GM18502 (cell line): ENCODE data around the gene PSTPIP2.
"Not testable (repeated sequence)": the region's sequence is repeated elsewhere in the genome, so short reads cannot be mapped to it uniquely, and the experiment has no call there.

Experiments
- ATAC-seq: cut with Tn5 transposase; IDR thresholded peaks from one replicate; pipeline ENCODE4 v1.9.1; 2021; ENCODE audit warnings: mild to moderate bottlenecking; ENCODE audit not compliant: unreplicated experiment, poor library complexity

The PSTPIP2 gene

DNA sequence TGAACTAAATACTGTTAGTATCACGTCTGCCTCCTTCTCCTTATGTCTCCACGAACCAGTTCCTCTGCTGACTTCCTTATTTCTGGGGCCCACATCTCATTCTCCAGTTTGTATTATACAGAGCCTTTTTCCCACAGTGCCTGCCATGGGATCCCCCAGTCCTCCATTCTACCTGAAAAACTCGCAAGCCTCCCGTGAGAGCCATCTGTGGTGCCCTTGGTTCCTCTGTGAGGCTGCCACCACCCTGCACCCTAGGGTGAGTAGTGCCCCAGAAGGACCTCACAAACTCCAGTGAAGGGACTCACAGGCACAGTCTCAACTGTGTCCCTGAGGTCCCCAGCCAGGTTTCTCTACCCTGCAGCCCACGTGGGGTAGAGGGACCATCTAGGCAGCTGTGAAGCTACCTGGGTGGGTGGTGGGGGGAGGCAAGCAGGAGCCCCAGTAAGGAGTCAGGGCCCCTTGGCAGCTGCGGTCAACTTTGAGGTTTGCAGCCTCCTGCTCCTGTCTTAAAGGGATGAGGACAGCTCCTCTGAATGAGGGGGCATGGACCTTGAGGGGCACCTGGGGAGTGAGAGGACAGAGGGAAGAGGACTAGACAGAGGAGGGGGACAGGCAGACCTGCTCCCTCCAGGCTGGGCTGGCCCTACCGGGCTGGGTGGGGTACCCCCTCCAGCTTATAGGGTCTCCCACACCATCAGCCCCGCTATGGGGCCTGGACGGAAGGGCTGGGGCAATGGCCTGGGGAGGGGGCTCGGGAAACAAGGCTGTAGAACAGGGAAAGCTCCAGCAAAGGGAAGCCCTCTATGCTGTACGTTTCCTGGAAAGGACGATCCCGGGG lies 1.0 kb downstream of the PSTPIP2 start:
- ATAC-seq, result no peak

GRCh38 chr18:46070232-46070631 lies 1.8 kb downstream of the PSTPIP2 start:
- ATAC-seq, result no peak

- ATAC-seq, result no peak
These were observed 2.5 kb downstream of the PSTPIP2 start for GRCh38 chr18:46069524-46069923.

DNA sequence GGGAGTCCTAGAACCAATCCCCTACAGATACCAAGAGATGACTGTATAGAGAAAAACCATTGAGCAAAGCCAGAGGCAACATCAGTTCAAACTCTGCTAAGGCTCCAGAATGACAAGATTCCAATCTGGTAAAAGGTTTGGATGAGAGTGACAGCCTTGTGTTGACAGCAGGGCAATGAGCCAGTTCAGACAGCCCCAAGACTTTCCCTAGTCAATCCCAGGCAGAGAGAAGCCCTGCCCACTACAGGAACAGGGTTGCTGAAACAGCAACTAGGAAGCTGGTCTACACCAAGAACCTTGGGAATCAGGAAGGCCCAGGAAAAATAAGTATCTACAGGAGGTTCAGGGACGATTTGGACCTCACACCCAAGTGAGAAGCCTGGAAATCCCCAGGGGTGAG lies 3.3 kb downstream of the PSTPIP2 start:
- ATAC-seq, result no peak

- no peak for ATAC-seq
These were observed 4.5 kb downstream of the PSTPIP2 start for GRCh38 chr18:46067438-46068007.

DNA sequence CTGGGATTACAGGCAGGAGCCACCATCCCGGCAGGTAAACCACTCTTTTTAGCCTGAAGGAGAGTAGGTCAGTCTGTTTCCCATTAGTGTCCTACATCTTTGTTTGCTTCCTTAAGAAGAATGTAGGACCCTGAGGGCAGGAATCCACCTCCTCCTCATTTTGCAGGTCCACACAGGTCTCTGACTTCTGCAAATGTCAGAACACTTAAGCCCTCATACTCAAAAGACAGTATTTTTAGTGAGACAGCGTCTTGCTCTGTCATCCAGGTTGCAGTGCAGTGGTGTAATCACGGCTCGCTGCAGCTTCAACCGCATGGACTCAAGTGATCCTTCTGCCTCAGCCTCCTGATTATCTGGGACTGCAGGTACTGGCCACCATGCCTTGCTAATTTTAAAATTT lies 9.3 kb downstream of the PSTPIP2 start:
- ATAC-seq, result no peak

DNA sequence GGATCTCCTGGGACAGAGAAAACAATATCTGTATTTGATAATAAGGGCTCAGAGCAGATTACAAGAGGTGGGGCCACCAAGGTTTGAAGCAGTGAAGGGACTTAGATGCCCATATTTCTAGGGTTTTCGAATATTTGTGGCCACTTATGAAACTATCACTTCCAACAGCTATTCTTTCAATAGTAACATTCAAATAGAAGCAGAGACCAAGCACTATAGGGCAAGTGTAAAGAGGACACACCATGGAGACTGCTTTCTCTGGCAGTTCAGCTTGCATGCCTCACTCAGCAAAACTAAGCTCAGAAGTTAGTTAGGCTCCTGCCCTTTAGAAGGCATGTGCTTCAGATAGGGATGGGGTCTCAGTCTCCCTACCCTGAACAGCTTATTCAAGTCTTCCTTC lies 10.3 kb downstream of the PSTPIP2 start:
- ATAC-seq, result no peak

GRCh38 chr18:46061387-46061786 lies 10.7 kb downstream of the PSTPIP2 start:
- no peak for ATAC-seq

DNA sequence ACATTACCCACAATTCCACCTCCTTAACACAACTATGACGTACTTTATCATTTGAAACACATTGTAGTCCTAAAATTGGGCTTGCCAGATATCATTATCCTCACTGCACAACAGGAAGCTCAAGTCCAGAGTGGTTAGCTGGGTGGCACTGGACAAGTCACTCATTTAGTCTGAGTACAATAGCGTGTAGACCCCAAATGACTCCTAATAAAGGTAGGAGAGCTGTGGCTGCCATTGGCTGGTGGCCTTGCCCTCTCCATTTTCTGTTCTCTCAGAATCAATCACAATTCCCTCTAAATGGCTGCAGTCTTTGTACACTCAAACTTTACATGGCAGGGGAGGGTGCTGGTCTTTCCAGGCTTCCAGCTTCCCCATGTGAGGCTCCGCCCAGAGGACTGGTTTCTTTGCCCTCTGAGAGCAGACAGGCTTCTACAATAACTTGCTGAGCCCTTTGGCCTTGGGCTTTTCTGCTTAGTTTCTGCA lies 11.7 kb downstream of the PSTPIP2 start:
- no peak for ATAC-seq

DNA sequence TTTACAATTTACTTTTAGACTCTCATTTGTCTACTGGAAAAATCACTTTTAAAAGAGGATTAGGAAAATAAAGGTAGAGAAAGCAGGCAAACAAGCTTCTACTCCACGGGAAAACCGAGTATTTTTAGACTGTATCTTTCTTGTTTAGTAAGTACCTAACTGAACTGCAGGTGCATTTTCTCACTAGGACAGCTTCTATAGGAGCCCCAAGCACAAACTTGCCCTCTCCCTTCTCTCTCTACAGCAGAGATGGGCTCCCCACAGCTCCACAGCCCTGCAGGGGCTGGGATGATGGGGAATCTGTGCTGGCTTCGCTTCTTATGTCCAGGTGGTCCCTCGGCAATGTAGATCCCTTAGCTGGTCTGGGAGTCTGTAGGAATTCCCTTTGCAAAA lies 16.2 kb downstream of the PSTPIP2 start:
- ATAC-seq, result no peak

GRCh38 chr18:46054956-46055837 lies 16.9 kb downstream of the PSTPIP2 start:
- ATAC-seq, result no peak

DNA sequence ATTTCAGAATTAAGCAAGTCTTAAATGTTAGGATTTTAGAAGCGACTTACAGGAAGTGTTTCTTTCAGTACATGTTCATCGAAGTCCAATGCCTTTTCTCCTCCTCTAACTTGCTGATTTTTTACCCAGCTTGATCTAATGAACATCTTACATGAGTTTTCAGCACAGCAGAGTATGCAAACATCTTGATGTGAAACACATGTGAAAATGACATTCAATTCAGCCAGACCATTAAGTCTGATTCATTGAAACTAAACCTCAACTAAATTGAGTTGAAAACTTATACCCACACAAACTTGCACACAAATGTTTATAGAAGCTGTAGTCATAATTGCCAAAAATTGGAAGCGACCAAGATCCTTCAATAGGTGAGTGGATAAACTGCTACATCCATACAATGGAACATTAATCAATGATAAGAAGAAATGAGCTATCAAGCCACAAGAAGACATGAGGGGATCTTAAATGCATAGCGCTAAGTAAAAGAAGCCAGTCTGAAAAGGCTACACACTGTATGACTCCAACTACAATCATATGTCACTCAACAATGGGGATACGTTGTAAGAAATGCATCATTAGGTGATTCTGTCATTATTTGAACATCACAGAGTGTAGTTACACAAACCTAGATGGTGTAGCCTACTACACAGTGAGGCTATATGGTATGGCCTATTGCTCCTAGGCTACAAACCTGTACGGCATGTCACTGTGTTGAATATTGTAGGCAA lies 18.5 kb downstream of the PSTPIP2 start:
- ATAC-seq, result no peak

GRCh38 chr18:46051731-46052461 lies 20.2 kb downstream of the PSTPIP2 start:
- ATAC-seq, result no peak

DNA sequence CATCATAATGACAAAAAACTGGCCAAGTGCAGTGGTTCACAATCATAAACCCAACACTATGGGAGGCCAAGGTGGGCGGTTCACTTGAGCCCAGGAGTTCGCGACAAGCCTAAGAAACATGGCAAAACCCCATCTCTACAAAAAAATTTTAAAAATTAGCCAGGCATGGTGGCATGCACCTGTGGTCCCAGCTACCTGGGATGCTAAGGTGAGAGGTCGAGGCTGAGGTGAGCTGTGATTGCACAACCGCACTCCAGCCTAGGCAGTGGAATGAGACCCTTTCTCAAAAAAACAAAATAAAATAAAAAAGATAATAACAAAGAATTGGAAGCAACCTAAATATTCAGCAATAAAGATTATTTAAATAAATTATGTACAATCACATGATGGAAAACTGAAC lies 21.8 kb downstream of the PSTPIP2 start:
- ATAC-seq, result no peak

DNA sequence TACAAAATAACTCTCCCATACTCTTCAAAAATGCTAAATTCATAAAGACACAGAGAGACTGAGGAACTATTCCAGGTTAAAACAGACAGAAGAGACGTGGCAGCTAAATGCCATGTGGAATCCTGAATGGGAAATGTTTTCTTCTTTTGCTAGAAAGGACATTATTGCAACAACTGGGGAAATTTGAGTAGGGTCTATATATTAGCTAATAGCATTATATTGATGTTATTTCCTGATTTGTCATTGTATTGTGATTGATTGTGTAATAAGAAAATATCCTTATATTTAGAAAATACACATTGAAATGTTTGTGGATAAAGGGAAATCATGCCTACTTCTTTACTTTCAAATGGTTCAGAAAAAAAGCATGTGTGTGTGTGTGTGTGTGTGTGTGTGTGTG lies 23.4 kb downstream of the PSTPIP2 start:
- no peak for ATAC-seq

DNA sequence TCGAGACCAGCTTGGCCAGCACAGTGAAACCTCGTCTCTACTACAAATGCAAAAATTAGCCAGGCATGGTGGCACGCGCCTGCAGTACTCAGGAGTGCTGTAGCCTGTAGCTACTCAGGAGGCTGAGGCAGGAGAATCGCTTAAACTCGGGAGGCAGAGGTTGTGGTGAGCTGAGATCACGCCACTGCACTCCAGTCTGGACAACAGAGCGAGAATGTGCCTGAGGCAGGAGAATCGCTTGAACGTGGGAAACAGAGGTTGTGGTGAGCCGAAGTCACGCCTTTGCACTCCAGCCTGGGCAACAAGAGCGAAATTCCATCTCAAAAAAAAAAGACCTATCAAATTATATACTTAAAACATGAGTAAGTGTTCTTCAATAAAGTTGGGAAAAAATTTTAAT lies 24.7 kb downstream of the PSTPIP2 start:
- ATAC-seq, result not testable (repeated sequence)

DNA sequence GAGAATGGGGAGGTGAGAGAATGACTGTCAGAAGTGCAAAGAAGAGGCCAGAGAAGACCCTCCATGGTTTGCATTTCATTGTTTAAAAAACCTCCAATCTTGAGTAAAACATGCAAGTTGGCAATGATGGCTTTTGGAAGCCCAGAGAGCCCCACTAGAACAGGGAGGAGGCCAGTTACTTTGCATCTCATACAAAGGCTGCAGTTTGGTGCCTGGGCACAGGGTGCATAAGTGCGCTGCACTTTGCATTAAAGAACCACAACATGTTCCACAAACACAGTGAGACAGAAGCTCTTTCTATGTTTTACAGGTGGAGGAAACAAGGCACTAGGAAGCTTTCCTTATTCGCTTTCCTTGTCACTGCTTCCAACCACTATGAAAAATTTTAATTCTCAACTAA lies 25.4 kb downstream of the PSTPIP2 start:
- no peak for ATAC-seq

DNA sequence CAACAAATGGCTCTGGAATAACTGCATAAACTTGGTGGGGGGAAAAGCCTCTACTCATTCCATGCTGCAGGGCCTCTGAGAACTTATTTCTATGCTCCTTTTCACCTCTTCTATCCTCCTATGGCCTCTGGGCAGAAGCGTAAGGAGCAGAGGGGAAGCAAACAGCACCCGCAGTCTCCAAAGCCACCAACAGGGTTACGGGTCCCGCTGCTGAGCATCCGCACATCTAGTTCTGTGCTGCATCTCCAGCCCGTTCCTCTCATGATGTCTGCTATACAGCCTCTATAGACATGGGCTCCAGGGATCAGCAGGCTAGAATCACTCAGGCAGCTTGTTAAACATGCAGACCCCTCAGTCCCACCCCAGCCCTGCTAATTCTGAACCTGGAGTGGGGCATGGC lies 25.9 kb downstream of the PSTPIP2 start:
- no peak for ATAC-seq

- no peak for ATAC-seq
These were observed 29.4 kb downstream of the PSTPIP2 start for GRCh38 chr18:46042571-46043123.
